Parathyroid adenoma (tissue), 2 donors: ENCODE data around the gene PCDHGB2.
"Not testable (repeated sequence)": the region's sequence is repeated elsewhere in the genome, so short reads cannot be mapped to it uniquely, and the experiment has no call there.

Experiments used
- H2AFZ ChIP-seq: fragments of 300-600 bp; sonication (generic); one replicate; pipeline ENCODE4 v1.7.0; 2017; ENCODE audit warnings: antibody characterized with exemption, mild to moderate bottlenecking
- H3K27ac ChIP-seq: fragments of 300-600 bp; sonication (generic); one replicate; pipeline ENCODE4 v1.7.0; 2017
- H3K27me3 ChIP-seq: fragments of 300-600 bp; sonication (generic); one replicate; pipeline ENCODE4 v1.7.0; 2017; ENCODE audit warnings: low read length; ENCODE audit not compliant: control insufficient read depth, insufficient read depth
- H3K36me3 ChIP-seq: fragments of 300-600 bp; sonication (generic); one replicate; pipeline ENCODE4 v1.7.0; 2017; ENCODE audit warnings: low read length; ENCODE audit not compliant: control insufficient read depth, insufficient read depth
- H3K4me1 ChIP-seq: fragments of 300-600 bp; sonication (generic); one replicate; pipeline ENCODE4 v1.7.0; 2017; ENCODE audit warnings: control low read depth
- H3K4me2 ChIP-seq: fragments of 300-600 bp; sonication (generic); one replicate; pipeline ENCODE4 v1.7.0; 2017; ENCODE audit warnings: low read length
- H3K4me3 ChIP-seq: fragments of 300-600 bp; sonication (generic); one replicate; pipeline ENCODE4 v1.7.0; 2017; ENCODE audit warnings: low read depth, low read length
- H3K79me2 ChIP-seq: fragments of 300-600 bp; sonication (generic); one replicate; pipeline ENCODE4 v1.7.0; 2017; ENCODE audit warnings: control low read depth
- H3K9ac ChIP-seq: fragments of 300-600 bp; sonication (generic); one replicate; pipeline ENCODE4 v1.7.0; 2017; ENCODE audit warnings: mild to moderate bottlenecking
- H3K9me3 ChIP-seq: fragments of 300-600 bp; sonication (generic); one replicate; pipeline ENCODE4 v1.7.0; 2017; ENCODE audit warnings: low read length; ENCODE audit not compliant: control insufficient read depth
- TF ChIP-seq, protein P1 (sequence below): fragments of 300-600 bp; sonication (generic); IDR thresholded peaks from one replicate; pipeline ENCODE4 v1.7.0; 2017; ENCODE audit warnings: antibody characterized with exemption, mild to moderate bottlenecking
- donor health status: primary hyperparathyroidism.

PCDHGB2 gene

DNA sequence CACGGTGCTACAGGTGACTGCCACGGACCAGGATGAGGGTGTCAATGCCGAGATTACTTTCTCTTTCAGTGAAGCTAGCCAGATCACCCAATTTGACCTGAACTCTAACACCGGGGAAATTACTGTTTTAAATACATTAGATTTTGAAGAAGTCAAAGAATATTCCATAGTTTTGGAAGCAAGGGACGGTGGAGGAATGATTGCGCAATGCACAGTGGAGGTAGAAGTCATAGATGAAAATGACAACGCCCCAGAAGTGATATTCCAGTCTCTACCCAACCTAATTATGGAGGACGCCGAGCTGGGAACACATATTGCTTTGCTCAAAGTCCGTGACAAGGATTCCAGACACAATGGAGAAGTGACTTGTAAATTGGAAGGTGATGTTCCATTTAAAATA is 28.9 kb downstream of the PCDHGB2 start:
- TF ChIP-seq, protein P1, sequence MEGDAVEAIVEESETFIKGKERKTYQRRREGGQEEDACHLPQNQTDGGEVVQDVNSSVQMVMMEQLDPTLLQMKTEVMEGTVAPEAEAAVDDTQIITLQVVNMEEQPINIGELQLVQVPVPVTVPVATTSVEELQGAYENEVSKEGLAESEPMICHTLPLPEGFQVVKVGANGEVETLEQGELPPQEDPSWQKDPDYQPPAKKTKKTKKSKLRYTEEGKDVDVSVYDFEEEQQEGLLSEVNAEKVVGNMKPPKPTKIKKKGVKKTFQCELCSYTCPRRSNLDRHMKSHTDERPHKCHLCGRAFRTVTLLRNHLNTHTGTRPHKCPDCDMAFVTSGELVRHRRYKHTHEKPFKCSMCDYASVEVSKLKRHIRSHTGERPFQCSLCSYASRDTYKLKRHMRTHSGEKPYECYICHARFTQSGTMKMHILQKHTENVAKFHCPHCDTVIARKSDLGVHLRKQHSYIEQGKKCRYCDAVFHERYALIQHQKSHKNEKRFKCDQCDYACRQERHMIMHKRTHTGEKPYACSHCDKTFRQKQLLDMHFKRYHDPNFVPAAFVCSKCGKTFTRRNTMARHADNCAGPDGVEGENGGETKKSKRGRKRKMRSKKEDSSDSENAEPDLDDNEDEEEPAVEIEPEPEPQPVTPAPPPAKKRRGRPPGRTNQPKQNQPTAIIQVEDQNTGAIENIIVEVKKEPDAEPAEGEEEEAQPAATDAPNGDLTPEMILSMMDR, result no peak
- Histone ChIP-seq H3K9me3 (no peaks in the 10 kb centered on the region), H3K4me1 (no peaks in the 10 kb centered on the region), H3K27me3 (no peaks in the 10 kb centered on the region), H3K36me3 (peaks cover 3% of the 10 kb centered on the region), H3K9ac (no peak overlapping the region), H3K4me3 (no peak overlapping the region), H3K4me2 (no peak overlapping the region), H3K79me2 (no peaks in the 10 kb centered on the region), H2AFZ (no peak overlapping the region), H3K27ac (no peak overlapping the region)

DNA sequence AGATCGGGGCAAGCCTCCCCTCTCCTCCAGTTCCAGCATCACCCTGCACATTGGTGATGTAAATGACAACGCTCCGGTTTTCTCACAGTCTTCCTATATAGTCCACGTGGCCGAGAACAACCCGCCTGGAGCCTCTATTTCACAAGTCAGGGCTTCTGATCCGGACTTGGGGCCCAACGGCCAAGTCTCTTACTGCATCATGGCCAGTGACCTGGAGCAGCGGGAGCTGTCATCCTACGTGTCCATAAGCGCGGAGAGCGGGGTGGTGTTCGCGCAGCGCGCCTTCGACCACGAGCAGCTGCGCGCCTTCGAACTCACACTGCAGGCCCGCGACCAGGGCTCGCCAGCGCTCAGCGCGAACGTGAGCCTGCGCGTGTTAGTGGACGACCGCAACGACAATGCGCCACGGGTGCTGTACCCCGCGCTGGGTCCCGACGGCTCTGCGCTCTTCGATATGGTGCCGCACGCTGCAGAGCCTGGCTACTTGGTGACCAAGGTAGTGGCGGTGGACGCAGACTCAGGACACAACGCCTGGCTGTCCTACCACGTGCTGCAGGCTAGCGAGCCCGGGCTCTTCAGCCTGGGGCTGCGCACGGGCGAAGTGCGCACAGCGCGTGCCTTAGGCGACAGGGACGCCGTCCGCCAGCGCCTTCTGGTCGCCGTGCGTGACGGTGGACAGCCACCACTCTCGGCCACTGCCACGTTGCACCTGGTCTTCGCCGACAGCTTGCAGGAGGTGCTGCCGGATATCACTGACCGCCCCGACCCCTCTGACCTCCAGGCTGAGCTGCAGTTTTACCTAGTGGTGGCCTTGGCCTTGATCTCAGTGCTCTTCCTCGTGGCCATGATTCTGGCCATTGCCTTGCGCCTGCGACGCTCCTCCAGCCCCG is 29.6 kb downstream of the PCDHGB2 start:
- Histone ChIP-seq H3K4me3 (no peak overlapping the region), H3K27ac (no peak overlapping the region), H3K9me3 (no peaks in the 10 kb centered on the region), H3K27me3 (no peaks in the 10 kb centered on the region), H3K79me2 (no peaks in the 10 kb centered on the region), H2AFZ (no peak overlapping the region), H3K4me2 (no peak overlapping the region), H3K4me1 (no peaks in the 10 kb centered on the region), H3K9ac (no peak overlapping the region), H3K36me3 (peaks cover 3% of the 10 kb centered on the region)
- TF ChIP-seq, protein P1, result no peak

DNA sequence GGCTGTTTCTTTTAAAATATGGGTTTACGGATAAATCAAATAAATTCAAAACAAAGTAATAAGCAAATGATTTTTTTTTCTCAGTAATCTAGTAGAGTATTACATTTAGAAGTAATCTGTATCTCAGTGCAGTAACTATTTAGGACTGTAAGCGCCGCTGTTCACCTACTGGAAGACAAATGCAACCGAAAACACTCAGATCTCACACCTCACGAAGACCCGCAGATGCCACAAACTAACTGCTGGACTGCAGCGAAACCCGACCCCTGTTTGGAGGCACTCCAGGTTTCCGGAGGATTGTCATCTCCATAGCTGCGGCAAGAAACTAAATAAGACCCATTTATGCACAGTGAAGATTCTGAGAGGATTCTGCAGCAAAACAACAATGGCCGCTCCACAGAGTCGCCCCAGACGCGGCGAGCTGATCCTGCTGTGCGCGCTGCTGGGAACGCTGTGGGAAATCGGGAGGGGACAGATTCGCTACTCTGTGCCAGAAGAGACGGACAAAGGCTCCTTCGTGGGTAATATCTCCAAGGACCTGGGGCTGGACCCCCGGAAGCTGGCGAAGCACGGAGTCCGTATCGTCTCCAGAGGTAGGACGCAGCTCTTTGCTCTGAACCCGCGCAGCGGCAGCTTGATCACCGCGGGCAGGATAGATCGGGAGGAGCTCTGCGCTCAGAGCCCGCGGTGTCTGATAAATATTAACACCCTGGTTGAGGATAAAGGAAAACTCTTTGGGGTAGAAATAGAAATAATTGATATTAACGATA is 32.8 kb downstream of the PCDHGB2 start, which contains the start of gene PCDHGA8:
Gene PCDHGA8 (plus strand): TSS at position 205 of the 770 bp plus-strand sequence. CDS start 181 bp downstream, at position 386.
- H3K36me3 ChIP-seq, result peaks cover 3% of the 10 kb centered on the region
- no peaks in the 10 kb centered on the region for H3K9me3 ChIP-seq
- H3K79me2 ChIP-seq, result no peaks in the 10 kb centered on the region
- no peak within 1 kb of the TSS for H3K4me2 ChIP-seq
- H3K9ac ChIP-seq, result no peak within 1 kb of the TSS
- no peak within 1 kb of the TSS for H3K27ac ChIP-seq
- H2AFZ ChIP-seq, result no peak within 1 kb of the TSS
- no peaks in the 10 kb centered on the region for H3K4me1 ChIP-seq
- no peak within 1 kb of the TSS for H3K4me3 ChIP-seq
- H3K27me3 ChIP-seq, result no peaks in the 10 kb centered on the region
- TF ChIP-seq, protein P1, result no peak

DNA sequence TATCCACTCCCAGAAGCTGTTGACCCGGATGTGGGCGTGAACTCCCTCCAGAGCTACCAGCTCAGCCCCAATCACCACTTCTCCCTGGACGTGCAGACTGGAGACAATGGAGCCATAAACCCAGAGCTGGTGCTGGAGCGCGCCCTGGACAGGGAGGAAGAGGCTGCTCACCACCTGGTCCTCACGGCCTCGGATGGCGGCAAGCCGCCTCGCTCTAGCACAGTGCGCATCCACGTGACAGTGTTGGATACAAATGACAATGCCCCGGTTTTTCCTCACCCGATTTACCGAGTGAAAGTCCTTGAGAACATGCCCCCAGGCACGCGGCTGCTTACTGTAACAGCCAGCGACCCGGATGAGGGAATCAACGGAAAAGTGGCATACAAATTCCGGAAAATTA is 33.5 kb downstream of the PCDHGB2 start:
- Histone ChIP-seq H3K4me3 (no peak overlapping the region), H3K9me3 (no peaks in the 10 kb centered on the region), H3K27me3 (no peaks in the 10 kb centered on the region), H3K9ac (no peak overlapping the region), H3K4me1 (no peaks in the 10 kb centered on the region), H3K4me2 (no peak overlapping the region), H3K36me3 (peaks cover 3% of the 10 kb centered on the region), H2AFZ (no peak overlapping the region), H3K27ac (no peak overlapping the region), H3K79me2 (no peaks in the 10 kb centered on the region)
- TF ChIP-seq, protein P1, result no peak

DNA sequence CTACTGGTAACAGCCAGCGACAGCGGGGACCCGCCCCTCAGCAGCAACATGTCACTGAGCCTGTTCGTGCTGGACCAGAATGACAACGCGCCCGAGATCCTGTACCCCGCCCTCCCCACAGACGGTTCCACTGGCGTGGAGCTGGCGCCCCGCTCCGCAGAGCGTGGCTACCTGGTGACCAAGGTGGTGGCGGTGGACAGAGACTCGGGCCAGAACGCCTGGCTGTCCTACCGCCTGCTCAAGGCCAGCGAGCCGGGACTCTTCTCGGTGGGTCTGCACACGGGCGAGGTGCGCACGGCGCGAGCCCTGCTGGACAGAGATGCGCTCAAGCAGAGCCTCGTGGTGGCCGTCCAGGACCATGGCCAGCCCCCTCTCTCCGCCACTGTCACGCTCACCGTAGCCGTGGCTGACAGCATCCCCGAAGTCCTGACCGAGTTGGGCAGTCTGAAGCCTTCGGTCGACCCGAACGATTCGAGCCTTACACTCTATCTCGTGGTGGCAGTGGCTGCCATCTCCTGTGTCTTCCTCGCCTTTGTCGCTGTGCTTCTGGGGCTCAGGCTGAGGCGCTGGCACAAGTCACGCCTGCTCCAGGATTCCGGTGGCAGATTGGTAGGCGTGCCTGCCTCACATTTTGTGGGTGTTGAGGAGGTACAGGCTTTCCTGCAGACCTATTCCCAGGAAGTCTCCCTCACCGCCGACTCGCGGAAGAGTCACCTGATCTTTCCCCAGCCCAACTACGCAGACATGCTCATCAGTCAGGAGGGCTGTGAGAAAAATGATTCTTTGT is 34.8 kb downstream of the PCDHGB2 start:
- H3K79me2 ChIP-seq, H2AFZ ChIP-seq, H3K4me3 ChIP-seq, H3K4me1 ChIP-seq, H3K4me2 ChIP-seq, H3K36me3 ChIP-seq, H3K27ac ChIP-seq, H3K27me3 ChIP-seq, H3K9me3 ChIP-seq, H3K9ac ChIP-seq: not testable (repeated sequence)
